Heart left ventricle (tissue), 13 donors: ENCODE data around the gene HTT.

ENCODE experiments used
- CTCF ChIP-seq, 12 donors: fragments of 200-600 bp; sonication (generic) in 4 of 12; IDR thresholded peaks; one replicate each; pipeline versions ENCODE4 v1.5.0 to v1.8.0; 2018 to 2022; ENCODE audit warnings: antibody characterized with exemption in 12 of 12, mild to moderate bottlenecking in 5 of 12
- POLR2A ChIP-seq, 2 donors: fragments of 450-650 bp; IDR thresholded peaks; one replicate each; pipeline ENCODE4 v1.6.1; 2017; ENCODE audit warnings: antibody characterized with exemption in 2 of 2, mild to moderate bottlenecking in 2 of 2, moderate library complexity in 2 of 2
- donor health status: ischemic (EF 13 %, LVEDD 7.1; RV severe dilation, severe dysfunction).
- donor health status: DM: no; HTN: yes; CAD: no.
- donor health status: DM: no; HTN: no; CAD: no.
- donor health status: ischemic (EF 25% LVEDD 6.9; RV normal size, moderate dysfunction).
- donor health status: ischemic (EF 25% LVEDD 5.7; RV mildly dilated, moderate dysfunction).
- donor health status: ischemic (EF 35%, LVEDD 5.7; RV mildly dilated, moderate dysfunction).
- donor health status: nonischemic (EF 11% LVEDD 7.7; RV severe dilation, severe dysfunction).
- donor health status: DM: yes; HTN: yes; CAD: no.
- donor health status: PGD.
- donor health status: ischemic (EF 29% LVEDD 5.4; RV normal size, mild dysfunction).
- donor health status: nonischemic (EF 23%, LVEDD 6.1; RV moderate dilation, normal function).

- TF ChIP-seq CTCF (IDR thresholded peaks at IDR 0.05) (no peak), POLR2A (IDR thresholded peaks at IDR 0.05) (no peak)
Measured at GRCh38 chr4:3158841-3159240, 84.4 kb downstream of the HTT start.
